GOT3 (cell line): ENCODE data around the gene HBA1.
"Not testable (repeated sequence)": the region's sequence is repeated elsewhere in the genome, so short reads cannot be mapped to it uniquely, and the experiment has no call there.

Experiments
- DNase-seq: peaks from one replicate; lab custom pipeline; 2025; ENCODE audit warnings: mixed read lengths; lab: John Stamatoyannopoulos, UW

Gene HBA1

GRCh38 chr16:176477-177382 lies at the start of gene HBA1:
HBA1 (plus strand) TSS chr16:176680; CDS start chr16:176717, 37 bp downstream.
- DNase-seq, result not testable (repeated sequence)

- DNase-seq, result no peak
Measured at GRCh38 chr16:129075-129474, 47.4 kb upstream of the HBA1 start.

- DNase-seq, result no peak
Measured at GRCh38 chr16:130533-131173, 45.8 kb upstream of the HBA1 start.

- no peak for DNase-seq
Measured at GRCh38 chr16:132120-132519, 44.4 kb upstream of the HBA1 start.

DNA sequence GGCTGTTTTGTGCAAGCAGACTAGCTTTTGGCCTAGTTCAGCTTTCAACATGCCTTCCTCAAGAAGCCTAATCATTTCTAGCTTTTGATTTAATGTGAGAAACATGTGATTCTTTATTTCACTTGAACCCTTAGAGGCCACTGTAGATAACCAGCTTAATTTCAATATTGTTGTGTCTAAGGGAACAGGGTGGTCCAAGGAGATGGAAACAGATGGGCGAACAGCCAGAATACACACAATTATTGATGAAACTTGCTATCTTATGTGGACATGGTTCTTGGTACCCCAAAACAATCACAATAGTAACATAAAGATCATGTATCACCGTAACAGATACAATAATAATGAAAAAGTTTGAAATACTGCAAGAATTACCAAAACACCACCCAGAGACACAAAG lies 42.8 kb upstream of the HBA1 start:
- no peak for DNase-seq

- no peak for DNase-seq
Measured at GRCh38 chr16:138049-138417, 38.4 kb upstream of the HBA1 start.

GRCh38 chr16:140175-140857 lies 36.2 kb upstream of the HBA1 start:
- DNase-seq, result no peak

DNA sequence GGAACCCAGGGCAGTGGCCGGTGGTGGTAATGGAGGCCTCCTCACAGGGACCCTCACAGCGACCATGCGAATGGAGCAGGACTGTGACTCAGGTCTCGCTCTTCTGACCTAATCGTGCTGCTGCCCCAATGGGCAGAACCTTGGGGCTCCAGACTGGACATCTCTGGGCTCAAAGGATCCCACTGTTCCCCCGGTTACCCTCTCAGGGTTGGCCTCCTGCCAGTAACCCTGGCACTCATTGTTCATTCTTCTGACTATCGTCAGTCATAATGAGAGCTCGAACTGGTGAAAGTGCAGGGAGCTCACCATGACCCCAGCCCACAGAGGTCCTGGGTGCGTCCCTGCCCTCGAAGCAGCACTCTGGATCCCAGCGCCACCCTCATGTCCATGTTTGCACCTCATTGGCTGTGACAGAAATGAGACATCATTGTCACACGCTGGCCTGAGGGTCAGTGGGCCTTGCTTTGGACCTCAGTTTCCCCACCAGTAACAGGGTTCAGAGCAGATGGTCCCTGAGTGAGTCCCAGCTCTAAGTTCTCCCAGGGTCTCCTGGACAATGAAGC lies 34.0 kb upstream of the HBA1 start:
- no peak for DNase-seq

DNA sequence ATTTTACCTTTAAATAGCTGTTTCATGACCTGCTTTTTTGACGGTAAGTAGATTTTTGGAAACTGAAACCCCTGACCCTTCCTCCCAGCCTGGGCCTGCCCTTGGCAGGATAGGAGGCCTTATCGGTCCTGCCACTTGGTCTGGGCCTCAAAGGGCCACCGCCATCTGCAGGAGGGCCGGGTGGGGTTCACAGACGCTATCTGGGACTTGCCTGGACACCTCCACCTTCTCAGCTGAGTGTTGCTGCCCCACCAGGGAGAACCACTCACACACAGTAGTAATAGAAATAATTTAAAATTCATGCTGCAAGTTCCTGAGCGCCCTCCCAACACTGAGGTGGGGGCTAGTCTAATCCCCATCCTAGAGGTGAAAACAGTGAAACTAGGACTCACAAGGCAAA lies 33.4 kb upstream of the HBA1 start:
- DNase-seq, result no peak

DNA sequence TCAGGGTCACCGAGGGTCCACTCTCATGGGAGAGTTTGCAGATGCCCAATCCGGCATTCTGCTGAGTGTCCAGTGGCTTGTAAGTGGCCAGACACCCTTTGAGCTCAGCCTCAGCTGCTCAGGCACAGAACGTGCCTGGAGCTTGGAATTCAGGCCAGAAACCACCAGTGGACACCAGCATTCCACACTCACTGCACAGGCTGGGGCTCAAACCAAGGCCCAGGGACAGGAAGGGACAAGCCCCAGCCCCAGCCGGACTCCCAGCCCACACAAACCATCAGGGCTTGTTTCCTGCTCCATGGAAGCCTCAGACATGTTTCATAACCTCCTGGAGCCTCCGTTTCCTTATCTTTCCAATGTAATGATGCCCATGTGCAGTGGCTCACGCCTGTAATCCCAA lies 33.0 kb upstream of the HBA1 start:
- no peak for DNase-seq

GRCh38 chr16:144797-145252 lies 31.7 kb upstream of the HBA1 start:
- DNase-seq, result no peak

DNA sequence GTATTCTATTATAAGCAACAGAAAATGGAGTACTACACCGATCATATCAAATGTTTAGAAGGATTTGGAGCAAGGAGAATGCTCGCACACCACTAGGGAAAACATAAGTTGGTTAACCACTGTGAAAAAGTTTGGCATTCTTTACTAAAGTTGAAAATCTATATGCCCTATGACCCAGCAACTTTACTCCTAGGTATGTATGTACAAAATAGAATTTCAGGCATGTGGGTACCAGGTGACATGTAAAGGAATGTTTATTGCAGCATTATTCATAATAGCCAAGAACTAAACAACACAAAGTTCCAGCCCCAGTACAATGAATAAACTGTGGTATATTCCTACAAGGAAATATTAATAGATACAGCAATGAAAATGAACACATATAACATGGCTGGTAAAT lies 29.8 kb upstream of the HBA1 start:
- DNase-seq, result no peak

- DNase-seq, result no peak
Measured at GRCh38 chr16:149024-149660, 27.3 kb upstream of the HBA1 start.

DNA sequence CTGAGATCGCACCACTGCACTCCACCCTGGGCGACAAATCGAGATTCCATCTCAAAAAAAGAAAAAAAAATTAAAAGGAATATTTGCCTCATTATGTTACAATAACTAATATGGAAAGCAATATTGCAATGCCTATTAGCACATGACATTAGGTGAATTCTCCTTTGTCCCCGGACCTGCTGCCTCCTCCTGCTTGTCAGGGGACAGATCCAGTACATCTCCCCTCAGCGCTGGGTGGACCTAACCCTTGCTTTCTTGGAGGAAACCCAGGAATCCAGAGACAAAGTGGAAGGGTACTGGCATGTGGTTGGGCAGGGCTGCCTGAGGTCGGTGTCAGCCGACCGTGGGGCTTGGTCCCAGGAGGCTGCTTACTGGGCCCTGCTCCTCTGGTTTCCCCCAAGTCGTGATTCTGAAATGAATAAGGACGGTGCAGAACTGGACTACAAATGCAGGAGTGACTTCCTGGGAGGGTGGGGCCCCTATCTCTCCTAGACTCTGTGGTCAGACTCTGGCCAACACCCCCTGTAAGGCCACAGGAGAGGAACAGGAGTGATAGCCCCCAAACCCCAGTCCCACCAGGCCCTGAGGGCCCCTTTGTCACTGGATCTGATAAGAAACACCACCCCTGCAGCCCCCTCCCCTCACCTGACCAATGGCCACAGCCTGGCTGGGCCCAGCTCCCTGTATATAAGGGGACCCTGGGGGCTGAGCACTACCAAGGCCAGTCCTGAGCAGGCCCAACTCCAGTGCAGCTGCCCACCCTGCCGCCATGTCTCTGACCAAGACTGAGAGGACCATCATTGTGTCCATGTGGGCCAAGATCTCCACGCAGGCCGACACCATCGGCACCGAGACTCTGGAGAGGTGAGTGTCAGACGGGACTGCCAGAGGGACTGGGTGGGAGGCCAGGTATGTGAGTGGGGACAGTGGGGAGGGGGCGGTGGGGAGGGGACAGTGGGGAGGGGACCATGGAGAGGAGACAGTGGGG lies 24.0 kb upstream of the HBA1 start, which contains the start of gene HBZ:
Gene HBZ, plus strand, starts transcription at position 504 of the 988 bp plus-strand sequence. Its CDS starts 266 bp downstream, at position 770.
- DNase-seq, result no peak

DNA sequence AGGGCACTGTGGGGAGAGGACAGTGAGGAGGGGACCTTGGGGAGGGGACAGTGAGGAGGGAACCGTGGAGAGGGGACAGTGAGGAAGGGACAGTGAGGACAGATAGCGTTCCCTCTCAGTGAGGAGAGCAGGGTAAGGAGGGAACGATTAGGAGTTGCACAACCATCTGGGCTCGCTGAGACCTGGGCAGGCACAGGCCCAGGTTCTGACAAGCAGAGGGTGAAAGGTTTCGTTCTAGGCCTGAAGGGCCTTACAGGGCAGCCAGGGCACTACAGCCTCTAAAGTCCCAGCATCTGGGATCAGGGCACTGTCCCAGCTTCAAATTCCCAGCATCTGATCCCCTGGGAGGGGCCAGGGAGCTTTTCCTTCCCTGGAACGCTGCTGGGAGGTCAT lies 23.4 kb upstream of the HBA1 start:
- not testable (repeated sequence) for DNase-seq

DNA sequence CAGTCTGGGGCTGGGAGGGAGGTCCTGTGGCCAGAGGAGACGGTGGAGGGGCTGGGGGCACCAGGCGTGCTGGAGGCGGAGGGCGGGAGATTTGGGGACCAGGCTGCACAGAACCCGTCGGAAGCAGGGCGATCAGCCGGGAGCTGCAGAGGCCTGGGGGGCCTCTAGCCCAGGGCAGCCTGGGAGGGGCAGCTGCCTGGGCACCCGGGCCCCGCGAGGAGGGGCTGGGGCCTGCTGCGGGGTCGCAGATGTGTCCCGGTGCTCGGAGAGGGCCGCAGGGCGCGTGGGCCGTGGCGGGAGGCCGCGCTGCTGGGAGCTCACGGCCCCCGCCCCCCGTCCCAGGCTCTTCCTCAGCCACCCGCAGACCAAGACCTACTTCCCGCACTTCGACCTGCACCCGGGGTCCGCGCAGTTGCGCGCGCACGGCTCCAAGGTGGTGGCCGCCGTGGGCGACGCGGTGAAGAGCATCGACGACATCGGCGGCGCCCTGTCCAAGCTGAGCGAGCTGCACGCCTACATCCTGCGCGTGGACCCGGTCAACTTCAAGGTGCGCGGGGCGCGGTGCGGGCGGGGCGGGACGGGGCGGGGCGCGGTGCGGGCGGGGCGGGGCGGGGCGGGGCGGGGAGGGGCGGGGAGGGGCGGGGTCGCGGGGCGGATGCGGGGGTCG lies 22.8 kb upstream of the HBA1 start:
- not testable (repeated sequence) for DNase-seq

GRCh38 chr16:154217-155030 lies 22.1 kb upstream of the HBA1 start:
- DNase-seq, result no peak

DNA sequence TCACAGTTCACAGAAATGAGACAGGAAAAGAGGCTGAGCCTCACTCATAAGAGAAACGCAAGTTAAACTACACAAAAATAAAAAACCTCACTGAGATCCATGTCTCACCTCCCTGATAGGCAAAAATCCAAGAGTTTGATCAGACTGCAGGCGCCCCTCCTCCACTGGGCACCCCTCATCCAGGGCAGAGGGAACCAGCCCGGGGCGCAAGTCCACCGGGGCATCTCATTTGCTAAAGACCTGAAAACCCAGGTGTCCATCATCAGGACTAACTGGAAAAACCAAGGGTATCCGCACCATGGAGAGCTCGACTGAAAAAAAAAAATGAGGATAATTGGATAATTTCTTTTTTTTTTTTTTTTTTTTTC lies 21.5 kb upstream of the HBA1 start:
- no peak for DNase-seq
